Upper lobe of left lung (tissue), 6 donors: ENCODE data around the gene TNFAIP1. TPM values are rescaled to one million over a fixed set of nuclear protein-coding genes. Genes with fewer than 3 reads are reported as not detected.

ENCODE experiments used
- ATAC-seq, 2 donors: fragments of 200-7000 bp; cut with Tn5 transposase; one replicate each; pipeline ENCODE4 v1.9.1; 2022; ENCODE audit warnings: mild to moderate bottlenecking in 2 of 2, moderate library complexity in 2 of 2; ENCODE audit not compliant: low FRiP score in 2 of 2
- DNase-seq, 2 donors: peaks; one replicate each; pipeline ENCODE4 v3.0.0-alpha.2; 2019 to 2020
- H3K27ac ChIP-seq, 4 donors: fragments of 200-600 bp; sonication (generic); one replicate each; pipeline ENCODE4 v1.5.1; 2016 to 2019
- H3K27me3 ChIP-seq, 4 donors: fragments of 200-600 bp; sonication (generic); one replicate each; pipeline ENCODE4 v1.5.1; 2017 to 2019
- H3K36me3 ChIP-seq, 4 donors: fragments of 200-600 bp; sonication (generic); one replicate each; pipeline ENCODE4 v1.5.1; 2016 to 2019
- H3K4me1 ChIP-seq, 4 donors: fragments of 200-600 bp; sonication (generic); one replicate each; pipeline ENCODE4 v1.5.1; 2018 to 2019
- H3K4me3 ChIP-seq, 4 donors: fragments of 200-600 bp; sonication (generic); one replicate each; pipeline ENCODE4 v1.5.1; 2017 to 2019; ENCODE audit warnings: mild to moderate bottlenecking in 2 of 4, moderate library complexity in 1 of 4
- H3K9me3 ChIP-seq, 4 donors: fragments of 200-600 bp; sonication (generic); one replicate each; pipeline ENCODE4 v1.5.1; 2018 to 2019
- CTCF ChIP-seq, 6 experiments: fragments of 450-650 bp in 4 of 6; fragments of 200-600 bp in 2 of 6; sonication (generic) in 2 of 6; IDR thresholded peaks; one replicate each; pipeline ENCODE4 v1.5.1; 2016 to 2019; ENCODE audit warnings: antibody characterized with exemption in 6 of 6
- EP300 ChIP-seq, 4 donors: sonication (generic); formaldehyde crosslinking; IDR thresholded peaks; one replicate each; pipeline ENCODE4 v1.5.1; 2017; ENCODE audit warnings: antibody characterized with exemption in 4 of 4, control low read depth in 2 of 4
- POLR2A ChIP-seq, 4 donors: fragments of 450-650 bp; IDR thresholded peaks; one replicate each; pipeline ENCODE4 v1.5.1; 2016 to 2017; ENCODE audit warnings: antibody characterized with exemption in 4 of 4, mild to moderate bottlenecking in 2 of 4
- POLR2AphosphoS5 ChIP-seq, 2 donors: sonication (generic); formaldehyde crosslinking; IDR thresholded peaks; one replicate each; pipeline ENCODE4 v1.5.1; 2017; ENCODE audit warnings: antibody characterized with exemption in 2 of 2
- WGBS, 2 donors: methylation state at CpG; one replicate each; pipeline ENCODE4 v1.1.5; 2017 to 2018; 5-methylcytosine and 5-hydroxymethylcytosine counted together
- total RNA-seq, 6 donors: library from RNA; depleted of rRNA in 4 of 6; stranded (reverse); fragments of >200 nt in 4 of 6; gene quantifications; one replicate each; pipeline versions ENCODE4 v1.1.0 to v1.2.1, GENCODE V29; 2016 to 2021
- donor health status: DM: no; HTN: no; CAD: no; lungs with moderate emphysema.
- donor health status: DM: no; HTN: yes; CAD: no; lungs with severe emphysema.

TNFAIP1 gene
- total RNA-seq, 6 donors from 2014 or later = 27.2 to 74.3 (median 46.4) TPM

DNA sequence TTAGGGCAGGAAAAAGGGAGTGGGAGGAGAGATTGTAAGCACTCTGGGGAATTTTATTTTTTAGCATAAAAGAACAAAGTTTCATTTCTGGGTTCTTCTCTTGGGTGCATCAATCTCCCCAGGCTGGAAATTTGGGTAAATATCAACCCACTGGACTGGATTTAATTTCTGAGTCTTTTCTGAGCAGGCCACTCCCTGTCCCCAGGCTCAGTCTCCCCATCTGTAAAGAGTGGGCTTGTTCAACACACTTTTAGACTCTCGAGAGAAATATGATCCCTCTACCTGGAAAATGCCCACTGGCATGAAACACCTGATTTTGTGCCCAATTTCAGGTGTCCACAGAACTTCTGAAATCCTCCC, 35.2 kb downstream of the TNFAIP1 start:
- Histone ChIP-seq H3K4me3 (no peak overlapping the region), H3K36me3 (no peaks in the 10 kb centered on the region), H3K9me3 (no peaks in the 10 kb centered on the region), H3K4me1 (peaks cover 21 to 36% (median 32%) of the 10 kb centered on the region in 4 donors), H3K27ac (peak overlapping the region; percentile 1 to 67 (median 56)), H3K27me3 (peaks cover 0 to 8% (median 0%) of the 10 kb centered on the region in 4 donors)
- no peak for TF ChIP-seq POLR2A (IDR thresholded peaks at IDR 0.05)
- DNase-seq = no peak
- no peak for ATAC-seq
- 69 to 81% methylated on average over 1 of the region's 1 CpG for WGBS, 2 donors

- H3K9me3 ChIP-seq = no peaks in the 10 kb centered on the region
- peak within 1 kb of the TSS; percentile 1 to 67 (median 56) for H3K27ac ChIP-seq
- H3K4me3 ChIP-seq = peak within 1 kb of the TSS; percentile 34 to 63 (median 54)
- 1 to 2% methylated on average over 37 to 71 of the region's 80 CpGs for WGBS, 2 donors
- H3K4me1 ChIP-seq = peaks cover 21 to 36% (median 32%) of the 10 kb centered on the region in 4 donors
- peak; percentile 75 to 85 for ATAC-seq
- H3K27me3 ChIP-seq = peaks cover 0 to 8% (median 0%) of the 10 kb centered on the region in 4 donors
- no peak for TF ChIP-seq POLR2A (IDR thresholded peaks at IDR 0.05)
- no peaks in the 10 kb centered on the region for H3K36me3 ChIP-seq
- DNase-seq = peak; percentile 67 to 95
Measured at GRCh38 chr17:28371245-28372202, 36.0 kb downstream of the TNFAIP1 start, which contains the start of gene SARM1. Gene SARM1, plus strand, starts transcription at chr17:28371694. Its CDS starts 339 bp downstream, at chr17:28372033.

GRCh38 chr17:28372203-28372944, 36.8 kb downstream of the TNFAIP1 start:
- Histone ChIP-seq H3K27ac (peak overlapping the region; percentile 1 to 67 (median 56)), H3K4me1 (peaks cover 21 to 36% (median 32%) of the 10 kb centered on the region in 4 donors), H3K27me3 (peaks cover 0 to 8% (median 0%) of the 10 kb centered on the region in 4 donors), H3K4me3 (peak overlapping the region in 3 of 4 donors; percentile 52 to 63 (median 55)), H3K9me3 (no peaks in the 10 kb centered on the region), H3K36me3 (no peaks in the 10 kb centered on the region)
- peak in 1 of 2 donors; percentile 90 for DNase-seq
- TF ChIP-seq CTCF (IDR thresholded peaks at IDR 0.05) (no peak), EP300 (IDR thresholded peaks at IDR 0.05) (no peak), POLR2A (IDR thresholded peaks at IDR 0.05) (no peak), POLR2AphosphoS5 (IDR thresholded peaks at IDR 0.05) (no peak)
- 16 to 17% methylated on average over 35 of the region's 53 CpGs for WGBS, 2 donors
- peak in 1 of 2 donors; percentile 5 for ATAC-seq

- TF ChIP-seq POLR2A (IDR thresholded peaks at IDR 0.05) = no peak
- TF ChIP-seq CTCF (IDR thresholded peaks at IDR 0.05) = no peak
- no peak for TF ChIP-seq EP300 (IDR thresholded peaks at IDR 0.05)
- TF ChIP-seq POLR2AphosphoS5 (IDR thresholded peaks at IDR 0.05) = no peak
Measured at GRCh38 chr17:28372945-28373274, 37.3 kb downstream of the TNFAIP1 start.

GRCh38 chr17:28379814-28380801, 44.5 kb downstream of the TNFAIP1 start:
- DNase-seq = peak in 1 of 2 donors; percentile 28
- Histone ChIP-seq H3K4me3 (peak overlapping the region in 1 of 4 donors; percentile 37), H3K9me3 (no peaks in the 10 kb centered on the region), H3K27me3 (no peaks in the 10 kb centered on the region), H3K36me3 (no peaks in the 10 kb centered on the region), H3K4me1 (peaks cover 17 to 36% (median 27%) of the 10 kb centered on the region in 4 donors), H3K27ac (peak overlapping the region in 3 of 4 donors; percentile 32 to 46 (median 38))
- TF ChIP-seq CTCF (IDR thresholded peaks at IDR 0.05) (no peak), POLR2A (IDR thresholded peaks at IDR 0.05) (no peak), POLR2AphosphoS5 (IDR thresholded peaks at IDR 0.05) (peak in 1 of 2 donors; percentile 40)
- ATAC-seq = peak; percentile 9 to 47
- WGBS, 2 donors = 44 to 47% methylated on average over 10 of the region's 10 CpGs

More at GRCh38 chr17:28372945-28373274, 37.3 kb downstream of the TNFAIP1 start:
- no peak for DNase-seq
- peak overlapping the region in 2 of 4 donors; percentile 52 to 63 for H3K4me3 ChIP-seq
- H3K4me1 ChIP-seq = peaks cover 21 to 36% (median 32%) of the 10 kb centered on the region in 4 donors
- WGBS, 2 donors = 83 to 96% methylated on average over 6 of the region's 6 CpGs
- H3K27me3 ChIP-seq = peaks cover 0 to 8% (median 0%) of the 10 kb centered on the region in 4 donors
- H3K27ac ChIP-seq = no peak overlapping the region
- no peaks in the 10 kb centered on the region for H3K36me3 ChIP-seq
- no peaks in the 10 kb centered on the region for H3K9me3 ChIP-seq
- no peak for ATAC-seq
